Panc1 (cell line): Measurements from ENCODE around the gene IL17C. TPM values are rescaled to one million over a fixed set of nuclear protein-coding genes. Genes with fewer than 3 reads are reported as not detected.

Experiments used
- ATAC-seq: fragments of 200-7000 bp; cut with Tn5 transposase; 2 replicates; pipeline ENCODE4 v1.9.1; 2020; ENCODE audit warnings: mild to moderate bottlenecking, moderate library complexity
- BruUV-seq: library from RNA; stranded (reverse); fragments of 400-500 nt; replicated peaks from 2 replicates; lab custom pipeline; 2021; lab: Mats Ljungman, UMichigan
- CTCF ChIA-PET: fragments of 300-600 bp; sonication (Branson Sonifier 250); formaldehyde crosslinking; loops from one replicate; lab custom pipeline; 2022; ENCODE audit warnings: antibody characterized with exemption; lab: Charles Lee
- POLR2A ChIA-PET: fragments of 300-600 bp; sonication (Branson Sonifier 250); formaldehyde crosslinking; loops from one replicate; lab custom pipeline; 2022; ENCODE audit warnings: antibody characterized with exemption; lab: Charles Lee
- DNase-seq: peaks from one replicate; pipeline ENCODE4 v3.0.0-alpha.2; 2010; ENCODE audit warnings: low read depth, low spot score
- H3K27ac ChIP-seq: 2 replicates; pipeline ENCODE4 v1.5.1; 2011; ENCODE audit warnings: mild to moderate bottlenecking, low read length, inconsistent platforms
- H3K27me3 ChIP-seq: fragments of 200-500 bp; sonication (Bioruptor generic); 2 replicates; pipeline ENCODE4 v1.6.0; 2014; ENCODE audit warnings: low read length, inconsistent platforms; ENCODE audit not compliant: control insufficient read depth, insufficient read depth
- H3K36me3 ChIP-seq: fragments of 200-500 bp; sonication (Bioruptor generic); 2 replicates; pipeline ENCODE4 v1.5.1; 2014; ENCODE audit warnings: inconsistent platforms, mild to moderate bottlenecking, low read length, moderate library complexity; ENCODE audit not compliant: control insufficient read depth, insufficient read depth
- H3K4me1 ChIP-seq: 2 replicates; pipeline ENCODE4 v1.5.1; 2011; ENCODE audit warnings: inconsistent platforms, mild to moderate bottlenecking, low read length, moderate library complexity; ENCODE audit not compliant: control insufficient read depth, insufficient read depth
- H3K4me3 ChIP-seq, 2 experiments: 2 replicates each; pipeline ENCODE4 v1.5.1; 2011 to 2012; ENCODE audit warnings: low read depth in 2 of 2, low read length in 2 of 2, mild to moderate bottlenecking in 2 of 2, inconsistent platforms in 1 of 2, moderate library complexity in 1 of 2
- H3K9me3 ChIP-seq: fragments of 200-500 bp; sonication (Bioruptor generic); 2 replicates; pipeline ENCODE4 v1.5.1; 2014; ENCODE audit warnings: low read depth, mild to moderate bottlenecking, inconsistent platforms, low read length, moderate library complexity; ENCODE audit not compliant: control insufficient read depth, insufficient read depth
- POLR2AphosphoS5 ChIP-seq: IDR thresholded peaks from 2 replicates; pipeline ENCODE4 v1.6.1; 2012; ENCODE audit warnings: mild to moderate bottlenecking, low read depth, low read length, moderate library complexity
- SIN3A ChIP-seq: IDR thresholded peaks from 2 replicates; pipeline ENCODE4 v1.6.1; 2012; ENCODE audit warnings: low read depth, mild to moderate bottlenecking, low read length, moderate library complexity, borderline replicate concordance; ENCODE audit not compliant: insufficient read depth
- TCF7L2 ChIP-seq: IDR thresholded peaks from 2 replicates; pipeline ENCODE4 v1.6.1; 2011; ENCODE audit warnings: mild to moderate bottlenecking, low read depth, low read length, inconsistent platforms
- in situ Hi-C: cut with HindIII; loops from 2 replicates; pipeline ENCODE4 v1.10.0; 2016; ENCODE audit warnings: low sequenced_read_pairs, low pct_unique_long_range_greater_than_20kb
- intact Hi-C: fragments of 100-400 bp; cut with micrococcal nuclease; formaldehyde crosslinking; loops from one replicate; pipeline ENCODE4 v1.10.0; 2022; ENCODE audit not compliant: unreplicated experiment
- total RNA-seq: library from RNA; stranded (reverse); gene quantifications from one replicate; pipeline ENCODE4 v1.2.1, GENCODE V29; 2021; ENCODE audit not compliant: unreplicated experiment
- TF ChIP-seq, protein P1 (sequence below), 2 experiments: IDR thresholded peaks; 2 replicates each; pipeline ENCODE4 v1.6.1; 2011 to 2012; ENCODE audit warnings: low read depth in 2 of 2, control low read depth in 1 of 2, low read length in 1 of 2, mild to moderate bottlenecking in 1 of 2, moderate library complexity in 1 of 2; ENCODE audit not compliant: insufficient read depth in 1 of 2
- TF ChIP-seq, protein P2 (sequence below): fragments of 450-650 bp; IDR thresholded peaks from 2 replicates; pipeline ENCODE4 v1.5.1; 2017; ENCODE audit warnings: mild to moderate bottlenecking

The IL17C gene
- total RNA-seq, 1 experiment from 2014 or later, result not detected

DNA sequence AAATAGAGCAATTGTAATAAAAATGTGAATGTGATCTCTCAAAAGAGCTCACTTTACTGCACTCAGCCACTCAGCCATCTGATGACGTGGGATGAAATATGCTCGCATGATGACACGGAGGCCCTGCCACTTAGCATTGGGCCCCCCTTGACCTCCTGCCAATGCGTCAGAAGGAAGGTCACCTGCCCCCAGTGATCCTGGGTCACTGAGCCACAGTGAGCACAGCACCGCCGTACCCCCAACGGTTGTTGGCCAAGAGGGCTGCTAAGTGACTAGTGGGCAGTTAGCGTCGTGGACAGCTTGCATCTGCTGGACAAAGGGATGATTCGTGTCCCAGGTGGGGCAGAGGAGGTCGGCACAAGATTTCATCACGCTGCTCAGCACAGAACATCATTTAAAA lies 45.3 kb upstream of the IL17C start:
- no peaks in the 10 kb centered on the region for H3K27me3 ChIP-seq
- ChIA-PET CTCF (no interaction called here), POLR2A (no interaction called here)
- H3K9me3 ChIP-seq, result no peaks in the 10 kb centered on the region
- DNase-seq (no peak), ATAC-seq (no peak)
- no peak overlapping the region for H3K27ac ChIP-seq
- no peak overlapping the region for H3K4me3 ChIP-seq
- no peaks in the 10 kb centered on the region for H3K4me1 ChIP-seq
- intact Hi-C loops, result no loop called here
- no TSS peak for BruUV-seq
- H3K36me3 ChIP-seq, result peaks cover 2% of the 10 kb centered on the region; the same call in 1 of the 2 replicates
- in situ Hi-C loops, result no loop called here
- no peak for TF ChIP-seq SIN3A
- TF ChIP-seq TCF7L2, result no peak
- TF ChIP-seq, protein P1, sequence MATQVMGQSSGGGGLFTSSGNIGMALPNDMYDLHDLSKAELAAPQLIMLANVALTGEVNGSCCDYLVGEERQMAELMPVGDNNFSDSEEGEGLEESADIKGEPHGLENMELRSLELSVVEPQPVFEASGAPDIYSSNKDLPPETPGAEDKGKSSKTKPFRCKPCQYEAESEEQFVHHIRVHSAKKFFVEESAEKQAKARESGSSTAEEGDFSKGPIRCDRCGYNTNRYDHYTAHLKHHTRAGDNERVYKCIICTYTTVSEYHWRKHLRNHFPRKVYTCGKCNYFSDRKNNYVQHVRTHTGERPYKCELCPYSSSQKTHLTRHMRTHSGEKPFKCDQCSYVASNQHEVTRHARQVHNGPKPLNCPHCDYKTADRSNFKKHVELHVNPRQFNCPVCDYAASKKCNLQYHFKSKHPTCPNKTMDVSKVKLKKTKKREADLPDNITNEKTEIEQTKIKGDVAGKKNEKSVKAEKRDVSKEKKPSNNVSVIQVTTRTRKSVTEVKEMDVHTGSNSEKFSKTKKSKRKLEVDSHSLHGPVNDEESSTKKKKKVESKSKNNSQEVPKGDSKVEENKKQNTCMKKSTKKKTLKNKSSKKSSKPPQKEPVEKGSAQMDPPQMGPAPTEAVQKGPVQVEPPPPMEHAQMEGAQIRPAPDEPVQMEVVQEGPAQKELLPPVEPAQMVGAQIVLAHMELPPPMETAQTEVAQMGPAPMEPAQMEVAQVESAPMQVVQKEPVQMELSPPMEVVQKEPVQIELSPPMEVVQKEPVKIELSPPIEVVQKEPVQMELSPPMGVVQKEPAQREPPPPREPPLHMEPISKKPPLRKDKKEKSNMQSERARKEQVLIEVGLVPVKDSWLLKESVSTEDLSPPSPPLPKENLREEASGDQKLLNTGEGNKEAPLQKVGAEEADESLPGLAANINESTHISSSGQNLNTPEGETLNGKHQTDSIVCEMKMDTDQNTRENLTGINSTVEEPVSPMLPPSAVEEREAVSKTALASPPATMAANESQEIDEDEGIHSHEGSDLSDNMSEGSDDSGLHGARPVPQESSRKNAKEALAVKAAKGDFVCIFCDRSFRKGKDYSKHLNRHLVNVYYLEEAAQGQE (IDR thresholded peaks at IDR 0.05; ENCODE audit: insufficient read depth in 1 of 2, low read depth in 2 of 2, low read length in 1 of 2), result no peak
- TF ChIP-seq, protein P2, sequence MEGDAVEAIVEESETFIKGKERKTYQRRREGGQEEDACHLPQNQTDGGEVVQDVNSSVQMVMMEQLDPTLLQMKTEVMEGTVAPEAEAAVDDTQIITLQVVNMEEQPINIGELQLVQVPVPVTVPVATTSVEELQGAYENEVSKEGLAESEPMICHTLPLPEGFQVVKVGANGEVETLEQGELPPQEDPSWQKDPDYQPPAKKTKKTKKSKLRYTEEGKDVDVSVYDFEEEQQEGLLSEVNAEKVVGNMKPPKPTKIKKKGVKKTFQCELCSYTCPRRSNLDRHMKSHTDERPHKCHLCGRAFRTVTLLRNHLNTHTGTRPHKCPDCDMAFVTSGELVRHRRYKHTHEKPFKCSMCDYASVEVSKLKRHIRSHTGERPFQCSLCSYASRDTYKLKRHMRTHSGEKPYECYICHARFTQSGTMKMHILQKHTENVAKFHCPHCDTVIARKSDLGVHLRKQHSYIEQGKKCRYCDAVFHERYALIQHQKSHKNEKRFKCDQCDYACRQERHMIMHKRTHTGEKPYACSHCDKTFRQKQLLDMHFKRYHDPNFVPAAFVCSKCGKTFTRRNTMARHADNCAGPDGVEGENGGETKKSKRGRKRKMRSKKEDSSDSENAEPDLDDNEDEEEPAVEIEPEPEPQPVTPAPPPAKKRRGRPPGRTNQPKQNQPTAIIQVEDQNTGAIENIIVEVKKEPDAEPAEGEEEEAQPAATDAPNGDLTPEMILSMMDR, result no peak
- TF ChIP-seq POLR2AphosphoS5, result no peak

DNA sequence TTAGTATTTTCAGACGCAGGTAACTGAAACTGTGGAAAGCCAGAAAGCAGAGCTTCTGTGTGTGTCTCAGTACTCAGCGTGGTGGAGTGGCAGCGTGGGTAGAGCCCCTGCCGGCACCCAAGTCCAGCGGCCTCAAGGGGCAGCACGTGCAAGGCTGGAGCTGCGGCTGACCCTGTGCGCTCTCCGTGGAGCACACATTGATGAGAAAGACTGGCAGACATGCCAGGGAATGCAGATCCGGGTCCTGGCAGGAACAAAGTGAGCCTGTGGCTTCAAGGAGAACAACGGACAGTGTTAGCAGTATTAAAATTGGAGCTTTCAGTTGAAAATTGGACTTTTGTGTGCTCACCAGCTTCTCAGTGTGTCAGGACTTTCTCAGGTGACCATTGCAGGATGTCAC lies 44.9 kb upstream of the IL17C start:
- in situ Hi-C loops (no loop called here), intact Hi-C loops (no loop called here)
- H3K9me3 ChIP-seq, result no peaks in the 10 kb centered on the region
- ChIA-PET CTCF (no interaction called here), POLR2A (interaction anchor here (0.5 kb wide), 1 partner anchor 10 kb away, joined by 7 read pairs; no protein-coding TSS in a partner anchor)
- DNase-seq (no peak), ATAC-seq (no peak; the same call in 1 of the 2 replicates)
- H3K4me1 ChIP-seq, result no peaks in the 10 kb centered on the region
- TF ChIP-seq POLR2AphosphoS5 (no peak), TCF7L2 (no peak), SIN3A (no peak)
- TF ChIP-seq, protein P2, result no peak
- TF ChIP-seq, protein P1 (IDR thresholded peaks at IDR 0.05; ENCODE audit: insufficient read depth in 1 of 2, low read depth in 2 of 2, low read length in 1 of 2), result no peak
- no peak overlapping the region for H3K4me3 ChIP-seq
- no TSS peak for BruUV-seq
- peaks cover 2% of the 10 kb centered on the region; the same call in 1 of the 2 replicates for H3K36me3 ChIP-seq
- no peak overlapping the region for H3K27ac ChIP-seq
- no peaks in the 10 kb centered on the region for H3K27me3 ChIP-seq
